HepG2 (cell line): ENCODE measurements around the gene ITK. TPM values are rescaled to one million over a fixed set of nuclear protein-coding genes. Genes with fewer than 3 reads are reported as not detected.

Source experiments
- BRD4 ChIP-seq: sonication (generic); formaldehyde crosslinking; IDR thresholded peaks from 2 replicates; pipeline ENCODE4 v1.4.0; 2020; ENCODE audit warnings: missing genetic modification reagents
- EP300 ChIP-seq, 3 experiments: sonication (generic) in 1 of 3; formaldehyde crosslinking in 1 of 3; IDR thresholded peaks; 2 replicates each; pipeline versions ENCODE4 v1.5.1 to v1.6.1; 2011 to 2020; ENCODE audit warnings: low read depth in 2 of 3, low read length in 2 of 3, borderline replicate concordance in 1 of 3, improper control_type of control experiment in 1 of 3, mild to moderate bottlenecking in 1 of 3, missing genetic modification reagents in 1 of 3, moderate library complexity in 1 of 3
- ESRRA ChIP-seq: sonication (generic); formaldehyde crosslinking; IDR thresholded peaks from 2 replicates; pipeline ENCODE4 v1.5.1; 2020; ENCODE audit warnings: mild to moderate bottlenecking, low read depth, missing genetic modification reagents
- FOXK1 ChIP-seq: sonication (generic); formaldehyde crosslinking; IDR thresholded peaks from 2 replicates; pipeline ENCODE4 v1.4.0; 2020; ENCODE audit warnings: low read depth, missing genetic modification reagents, borderline replicate concordance
- GTF2F1 ChIP-seq: fragments of 150-350 bp; IDR thresholded peaks from 2 replicates; pipeline ENCODE4 v1.6.1; 2014; ENCODE audit warnings: low read length
- HDAC2 ChIP-seq: sonication (generic); formaldehyde crosslinking; IDR thresholded peaks from 2 replicates; pipeline ENCODE4 v1.4.0; 2020; ENCODE audit warnings: missing genetic modification reagents
- HNRNPH1 ChIP-seq: fragments of 200-400 bp; formaldehyde crosslinking; optimal IDR thresholded peaks from 2 replicates; pipeline ENCODE3; 2017; ENCODE audit warnings: mild to moderate bottlenecking, low read depth, low read length
- JDP2 ChIP-seq: sonication (generic); formaldehyde crosslinking; IDR thresholded peaks from 2 replicates; pipeline ENCODE4 v1.8.1; 2022; ENCODE audit warnings: missing genetic modification reagents, borderline replicate concordance
- MATR3 ChIP-seq: sonication (generic); formaldehyde crosslinking; IDR thresholded peaks from 2 replicates; pipeline ENCODE4 v1.4.0; 2020; ENCODE audit warnings: missing genetic modification reagents
- NFIB ChIP-seq: sonication (generic); formaldehyde crosslinking; IDR thresholded peaks from 2 replicates; pipeline ENCODE4 v1.9.0; 2021; ENCODE audit warnings: missing genetic modification reagents, mild to moderate bottlenecking, borderline replicate concordance
- NR2C2 ChIP-seq: sonication (generic); formaldehyde crosslinking; IDR thresholded peaks from 2 replicates; pipeline ENCODE4 v1.4.0; 2020; ENCODE audit warnings: missing genetic modification reagents, mild to moderate bottlenecking, moderate library complexity, borderline replicate concordance
- SOX5 ChIP-seq: IDR thresholded peaks from 2 replicates; pipeline ENCODE4 v1.6.1; 2016; ENCODE audit warnings: borderline replicate concordance
- SP4 ChIP-seq: sonication (generic); formaldehyde crosslinking; IDR thresholded peaks from 2 replicates; pipeline ENCODE4 v1.8.1; 2023; ENCODE audit warnings: mild to moderate bottlenecking, missing genetic modification reagents
- ZEB1 ChIP-seq: IDR thresholded peaks from 2 replicates; pipeline ENCODE4 v1.6.1; 2012; ENCODE audit warnings: mild to moderate bottlenecking, low read depth, inconsistent platforms; ENCODE audit not compliant: insufficient replicate concordance
- ZFYVE20 ChIP-seq: sonication (generic); formaldehyde crosslinking; IDR thresholded peaks from 2 replicates; pipeline ENCODE4 v1.8.0; 2023; ENCODE audit warnings: low read depth, mild to moderate bottlenecking, moderate library complexity, missing genetic modification reagents, borderline replicate concordance
- ZIK1 ChIP-seq: sonication (generic); formaldehyde crosslinking; IDR thresholded peaks from 2 replicates; pipeline ENCODE4 v1.5.0; 2020; ENCODE audit warnings: mild to moderate bottlenecking, low read depth, missing genetic modification reagents, borderline replicate concordance
- ZNF430 ChIP-seq: sonication (generic); formaldehyde crosslinking; IDR thresholded peaks from 2 replicates; pipeline ENCODE4 v1.9.0; 2021; ENCODE audit warnings: mild to moderate bottlenecking, missing genetic modification reagents
- ZNF776 ChIP-seq: sonication (generic); formaldehyde crosslinking; IDR thresholded peaks from 2 replicates; pipeline ENCODE4 v1.4.0; 2020; ENCODE audit warnings: mild to moderate bottlenecking, missing genetic modification reagents
- ZNF790 ChIP-seq: sonication (generic); formaldehyde crosslinking; IDR thresholded peaks from 2 replicates; pipeline ENCODE4 v1.8.0; 2022; ENCODE audit warnings: missing genetic modification reagents, mild to moderate bottlenecking, borderline replicate concordance
- polyA plus RNA-seq, 8 experiments: library from polyadenylated mRNA; depleted of rRNA in 3 of 8; stranded (reverse) in 7 of 8; unstranded in 1 of 8; fragments of >200 nt; fragmentation: Illumina TruSeq in 4 of 8; extraction: Trizol in 4 of 8; gene quantifications; 2 replicates each; pipeline versions ENCODE4 v1.2.1 to v1.2.3, GENCODE V29; 2011 to 2016; ENCODE audit warnings: low read depth in 4 of 8, missing spikeins in 1 of 8, mixed read lengths in 1 of 8; ENCODE audit not compliant: insufficient read depth in 1 of 8
- total RNA-seq, 5 experiments: library from RNA; depleted of rRNA; stranded (reverse); fragments of >200 nt; fragmentation: Illumina TruSeq; extraction: Trizol; gene quantifications; 2 replicates each; pipeline ENCODE4 v1.2.3, GENCODE V29; 2016; ENCODE audit warnings: low read depth in 1 of 5
- TF ChIP-seq, protein P1 (sequence below): sonication (generic); formaldehyde crosslinking; IDR thresholded peaks from 2 replicates; pipeline ENCODE4 v1.4.0; 2020; ENCODE audit warnings: missing genetic modification reagents
- TF ChIP-seq, protein P2 (sequence below): sonication (generic); formaldehyde crosslinking; IDR thresholded peaks from 2 replicates; pipeline ENCODE4 v1.4.0; 2020; ENCODE audit warnings: mild to moderate bottlenecking, missing genetic modification reagents
- TF ChIP-seq, protein P3 (sequence below): sonication (generic); formaldehyde crosslinking; IDR thresholded peaks from 2 replicates; pipeline ENCODE4 v1.4.0; 2020; ENCODE audit warnings: missing genetic modification reagents
- TF ChIP-seq, protein P4 (sequence below): sonication (generic); formaldehyde crosslinking; IDR thresholded peaks from 2 replicates; pipeline ENCODE4 v1.4.0; 2020; ENCODE audit warnings: mild to moderate bottlenecking, low read depth, missing genetic modification reagents
- TF ChIP-seq, protein P5 (sequence below): sonication (generic); formaldehyde crosslinking; IDR thresholded peaks from 2 replicates; pipeline ENCODE4 v1.8.0; 2022; ENCODE audit warnings: mild to moderate bottlenecking, missing genetic modification reagents, moderate library complexity

ITK gene
- total and polyA plus RNA-seq, 2 of the 13 experiments (the other 11 are each of a cell fraction or from before 2014, with no cell fraction given) = 0.01 TPM; not detected in 1

DNA sequence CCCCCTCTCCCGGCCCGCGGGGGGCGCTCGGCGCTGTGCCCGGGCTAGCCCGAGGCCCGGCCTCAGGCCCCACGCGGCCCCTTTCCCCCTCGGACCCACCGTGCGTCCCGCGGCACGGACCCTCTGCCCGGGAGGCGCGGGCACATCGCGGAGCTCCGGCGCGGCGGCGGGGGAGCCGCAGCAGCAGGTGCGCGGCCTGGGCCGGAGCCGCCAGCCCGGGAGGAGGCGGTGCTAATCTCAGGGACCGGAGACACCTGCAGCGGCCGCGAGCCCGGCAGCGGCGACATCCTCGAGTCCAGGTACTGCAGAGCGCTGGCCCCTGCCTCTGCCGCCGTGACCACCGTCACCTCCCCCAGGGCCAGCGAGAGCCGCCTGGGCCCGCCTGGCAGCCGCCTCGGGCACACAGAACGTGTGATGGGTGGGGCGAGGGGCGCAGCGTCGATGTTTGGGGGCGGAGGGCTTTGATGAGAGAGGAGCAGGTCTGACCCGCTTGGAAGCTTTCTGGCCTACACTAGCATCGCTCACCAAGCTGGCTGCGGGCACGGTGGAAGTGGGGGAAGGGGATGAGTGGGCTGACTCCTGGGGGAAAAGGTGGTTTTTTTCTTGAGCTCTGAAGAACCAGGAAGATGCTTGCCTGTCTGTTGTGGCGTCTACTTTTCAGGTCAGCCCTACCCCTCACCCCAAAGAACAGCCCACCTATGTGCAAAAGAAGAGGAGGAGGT, 85.8 kb downstream of the ITK start (continued):
- TF ChIP-seq, protein P1, sequence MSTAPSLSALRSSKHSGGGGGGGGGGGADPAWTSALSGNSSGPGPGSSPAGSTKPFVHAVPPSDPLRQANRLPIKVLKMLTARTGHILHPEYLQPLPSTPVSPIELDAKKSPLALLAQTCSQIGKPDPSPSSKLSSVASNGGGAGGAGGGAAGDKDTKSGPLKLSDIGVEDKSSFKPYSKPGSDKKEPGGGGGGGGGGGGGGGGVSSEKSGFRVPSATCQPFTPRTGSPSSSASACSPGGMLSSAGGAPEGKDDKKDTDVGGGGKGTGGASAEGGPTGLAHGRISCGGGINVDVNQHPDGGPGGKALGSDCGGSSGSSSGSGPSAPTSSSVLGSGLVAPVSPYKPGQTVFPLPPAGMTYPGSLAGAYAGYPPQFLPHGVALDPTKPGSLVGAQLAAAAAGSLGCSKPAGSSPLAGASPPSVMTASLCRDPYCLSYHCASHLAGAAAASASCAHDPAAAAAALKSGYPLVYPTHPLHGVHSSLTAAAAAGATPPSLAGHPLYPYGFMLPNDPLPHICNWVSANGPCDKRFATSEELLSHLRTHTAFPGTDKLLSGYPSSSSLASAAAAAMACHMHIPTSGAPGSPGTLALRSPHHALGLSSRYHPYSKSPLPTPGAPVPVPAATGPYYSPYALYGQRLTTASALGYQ (CRISPR knock-in tag) = no peak
- TF ChIP-seq NFIB (no peak), BRD4 (CRISPR knock-in tag) (no peak), HNRNPH1 (no peak), MATR3 (no peak), FOXK1 (no peak), JDP2 (CRISPR knock-in tag) (no peak; the same call in 1 of the 2 replicates), EP300 (IDR thresholded peaks at IDR 0.05; ENCODE audit: low read depth in 2 of 2, low read length in 2 of 2) (no peak), EP300 (CRISPR knock-in tag; IDR thresholded peaks at IDR 0.05; ENCODE audit: borderline replicate concordance) (no peak), ZIK1 (CRISPR knock-in tag) (0 out of 2 replicates have a peak, but pooled peaks have one; percentile 5), ZNF430 (CRISPR knock-in tag) (no peak), SP4 (peak; percentile 6; the same call in 1 of the 2 replicates), HDAC2 (CRISPR knock-in tag) (no peak), GTF2F1 (no peak), ESRRA (CRISPR knock-in tag) (no peak), NR2C2 (no peak), ZFYVE20 (no peak), ZNF790 (no peak), ZNF776 (CRISPR knock-in tag) (peak; percentile 79; the same call in 1 of the 2 replicates), ZEB1 (no peak), SOX5 (CRISPR knock-in tag) (no peak)
- TF ChIP-seq, protein P2, sequence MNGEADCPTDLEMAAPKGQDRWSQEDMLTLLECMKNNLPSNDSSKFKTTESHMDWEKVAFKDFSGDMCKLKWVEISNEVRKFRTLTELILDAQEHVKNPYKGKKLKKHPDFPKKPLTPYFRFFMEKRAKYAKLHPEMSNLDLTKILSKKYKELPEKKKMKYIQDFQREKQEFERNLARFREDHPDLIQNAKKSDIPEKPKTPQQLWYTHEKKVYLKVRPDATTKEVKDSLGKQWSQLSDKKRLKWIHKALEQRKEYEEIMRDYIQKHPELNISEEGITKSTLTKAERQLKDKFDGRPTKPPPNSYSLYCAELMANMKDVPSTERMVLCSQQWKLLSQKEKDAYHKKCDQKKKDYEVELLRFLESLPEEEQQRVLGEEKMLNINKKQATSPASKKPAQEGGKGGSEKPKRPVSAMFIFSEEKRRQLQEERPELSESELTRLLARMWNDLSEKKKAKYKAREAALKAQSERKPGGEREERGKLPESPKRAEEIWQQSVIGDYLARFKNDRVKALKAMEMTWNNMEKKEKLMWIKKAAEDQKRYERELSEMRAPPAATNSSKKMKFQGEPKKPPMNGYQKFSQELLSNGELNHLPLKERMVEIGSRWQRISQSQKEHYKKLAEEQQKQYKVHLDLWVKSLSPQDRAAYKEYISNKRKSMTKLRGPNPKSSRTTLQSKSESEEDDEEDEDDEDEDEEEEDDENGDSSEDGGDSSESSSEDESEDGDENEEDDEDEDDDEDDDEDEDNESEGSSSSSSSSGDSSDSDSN (CRISPR knock-in tag) = peak; percentile 14; the same call in 1 of the 2 replicates
- TF ChIP-seq, protein P3, sequence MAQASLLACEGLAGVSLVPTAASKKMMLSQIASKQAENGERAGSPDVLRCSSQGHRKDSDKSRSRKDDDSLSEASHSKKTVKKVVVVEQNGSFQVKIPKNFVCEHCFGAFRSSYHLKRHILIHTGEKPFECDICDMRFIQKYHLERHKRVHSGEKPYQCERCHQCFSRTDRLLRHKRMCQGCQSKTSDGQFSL = no peak
- TF ChIP-seq, protein P4, sequence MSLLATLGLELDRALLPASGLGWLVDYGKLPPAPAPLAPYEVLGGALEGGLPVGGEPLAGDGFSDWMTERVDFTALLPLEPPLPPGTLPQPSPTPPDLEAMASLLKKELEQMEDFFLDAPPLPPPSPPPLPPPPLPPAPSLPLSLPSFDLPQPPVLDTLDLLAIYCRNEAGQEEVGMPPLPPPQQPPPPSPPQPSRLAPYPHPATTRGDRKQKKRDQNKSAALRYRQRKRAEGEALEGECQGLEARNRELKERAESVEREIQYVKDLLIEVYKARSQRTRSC (CRISPR knock-in tag) = no peak
- TF ChIP-seq, protein P5, sequence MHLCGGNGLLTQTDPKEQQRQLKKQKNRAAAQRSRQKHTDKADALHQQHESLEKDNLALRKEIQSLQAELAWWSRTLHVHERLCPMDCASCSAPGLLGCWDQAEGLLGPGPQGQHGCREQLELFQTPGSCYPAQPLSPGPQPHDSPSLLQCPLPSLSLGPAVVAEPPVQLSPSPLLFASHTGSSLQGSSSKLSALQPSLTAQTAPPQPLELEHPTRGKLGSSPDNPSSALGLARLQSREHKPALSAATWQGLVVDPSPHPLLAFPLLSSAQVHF (CRISPR knock-in tag) = no peak
